22Rv1 (cell line): Measurements from ENCODE around the gene MIR17HG.

Source experiments
- CTCF ChIP-seq: fragments of 450-650 bp; IDR thresholded peaks from 2 replicates; pipeline ENCODE4 v1.5.1; 2017; ENCODE audit warnings: mild to moderate bottlenecking
- ZFX ChIP-seq: fragments of 450-650 bp; IDR thresholded peaks from 2 replicates; pipeline ENCODE4 v1.6.1; 2017; ENCODE audit warnings: antibody characterized with exemption, borderline replicate concordance

- no peak for TF ChIP-seq CTCF
- no peak for TF ChIP-seq ZFX
These were observed 11.6 kb downstream of the MIR17HG start for GRCh38 chr13:91359111-91359510.
